B cell (primary cell): ENCODE measurements around the gene CHST1.

Experiments
- CTCF ChIP-seq: fragments of 200-600 bp; IDR thresholded peaks from one replicate; pipeline ENCODE4 v1.8.0; 2022; ENCODE audit warnings: antibody characterized with exemption, mild to moderate bottlenecking
- EZH2 ChIP-seq: IDR thresholded peaks from 2 replicates; pipeline ENCODE4 v1.6.1; 2012; ENCODE audit warnings: borderline replicate concordance, low read depth, mild to moderate bottlenecking, moderate library complexity, low read length; ENCODE audit not compliant: insufficient read depth, poor library complexity, severe bottlenecking

GRCh38 chr11:45638051-45638450 is 27.4 kb downstream of the CHST1 start:
- TF ChIP-seq CTCF: no peak
- TF ChIP-seq EZH2: no peak
